MV-4-11 (cell line): ENCODE measurements around the gene SNX9.
"Not testable (repeated sequence)": the region's sequence is repeated elsewhere in the genome, so short reads cannot be mapped to it uniquely, and the experiment has no call there.

Source experiments
- DNase-seq: peaks from one replicate; lab custom pipeline; 2025; lab: John Stamatoyannopoulos, UW

Gene SNX9

DNA sequence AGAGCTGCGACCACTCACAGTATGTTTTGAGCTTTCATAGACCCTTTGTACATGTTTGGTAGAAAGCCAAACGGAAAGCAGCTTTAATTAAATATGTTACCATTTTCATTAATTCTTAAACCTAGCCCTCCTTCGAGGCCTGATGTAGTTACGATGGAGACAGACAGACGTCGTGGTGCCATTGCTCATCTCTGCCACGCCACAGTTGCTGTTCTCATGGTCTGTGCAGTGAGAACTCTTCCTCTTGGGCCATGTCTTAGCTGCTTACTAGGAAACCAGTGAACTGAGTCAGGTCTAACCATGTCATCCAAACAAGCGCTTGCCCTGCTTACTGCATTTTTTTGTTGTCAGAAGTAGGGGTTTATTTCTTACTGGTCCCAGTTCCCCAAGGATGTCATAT is 62.8 kb downstream of the SNX9 start:
- no peak for DNase-seq

- DNase-seq, result peak; percentile 25
Observed at GRCh38 chr6:157887892-157888291, 64.8 kb downstream of the SNX9 start.

DNA sequence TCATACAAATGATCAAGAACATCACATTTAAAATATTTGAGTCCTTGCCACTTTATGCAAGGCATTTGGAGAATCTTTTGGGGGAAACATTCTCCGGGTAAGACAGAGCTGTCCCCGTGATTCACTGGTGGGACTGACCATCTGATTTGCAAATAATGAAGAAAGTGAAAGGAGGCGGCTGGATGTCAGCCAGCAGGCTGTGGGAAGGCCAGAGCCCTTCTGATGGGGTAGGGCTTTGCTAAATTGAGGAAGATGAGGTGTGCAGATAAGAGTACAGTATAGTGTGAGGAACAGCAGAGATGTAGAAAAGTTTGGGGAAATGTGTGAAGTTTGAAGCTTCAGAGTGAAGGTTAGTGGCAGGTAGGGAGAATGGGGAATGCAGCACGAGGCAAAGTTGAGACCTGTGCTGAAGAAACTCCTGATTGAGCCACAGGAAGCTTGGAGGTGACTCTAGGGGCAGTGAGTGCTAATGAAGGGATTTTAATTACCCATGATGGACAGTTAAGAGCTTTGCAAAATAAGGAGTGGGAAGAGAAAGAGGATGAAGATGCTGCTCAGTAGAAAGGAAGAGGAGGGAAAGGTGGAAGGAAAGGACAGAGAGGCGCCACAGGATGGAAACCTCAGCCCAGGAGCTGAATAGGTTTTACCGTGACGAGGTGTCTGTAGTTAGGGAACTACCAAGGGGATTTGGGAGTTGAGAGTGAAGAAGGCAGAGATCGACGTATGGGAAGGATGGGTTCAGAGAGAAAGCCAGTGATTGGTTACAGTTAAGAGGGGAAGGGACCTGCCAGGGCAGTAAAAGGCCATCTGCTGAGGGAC is 68.7 kb downstream of the SNX9 start:
- peak; percentile 58 for DNase-seq

- DNase-seq, result peak; percentile 9
Observed at GRCh38 chr6:157892363-157892877, 69.4 kb downstream of the SNX9 start.

DNA sequence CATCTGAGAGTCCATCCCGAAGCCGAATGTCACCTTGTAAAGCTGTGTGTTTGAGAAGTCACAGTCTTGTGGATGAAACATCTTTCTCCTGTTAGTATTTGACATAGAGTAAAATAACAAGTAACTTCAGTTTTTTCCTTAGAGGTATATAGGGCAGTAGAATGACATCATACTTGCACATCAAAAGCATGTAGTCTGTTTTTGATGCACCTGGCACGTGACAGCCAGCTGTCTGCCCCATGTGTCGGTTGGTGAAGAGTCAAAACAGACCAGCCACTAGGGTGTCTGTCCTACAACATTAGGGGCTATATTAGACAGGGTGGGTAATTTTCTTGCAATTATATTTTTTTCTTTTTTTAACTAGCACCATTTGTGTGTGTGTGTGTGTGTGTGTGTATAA is 70.2 kb downstream of the SNX9 start:
- no peak for DNase-seq

DNA sequence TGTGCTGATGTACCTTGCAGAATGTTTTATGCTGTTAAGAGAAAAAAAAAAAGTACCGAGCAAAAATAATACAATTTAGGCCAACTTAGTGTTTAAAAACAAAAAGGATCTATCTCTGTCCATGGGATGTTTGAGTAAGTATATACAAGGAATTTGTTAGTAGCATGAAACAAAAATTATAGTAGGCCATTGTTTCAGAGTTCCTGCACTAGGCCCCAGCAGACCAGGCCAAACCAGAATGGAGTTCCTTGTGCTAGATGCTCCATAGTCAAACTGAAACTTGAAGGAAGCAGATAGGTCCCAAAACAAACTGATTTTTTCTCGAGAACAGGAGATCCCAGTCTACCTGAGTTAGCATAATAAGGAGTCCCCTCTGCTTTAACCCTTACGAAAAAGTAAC is 72.5 kb downstream of the SNX9 start:
- no peak for DNase-seq

DNA sequence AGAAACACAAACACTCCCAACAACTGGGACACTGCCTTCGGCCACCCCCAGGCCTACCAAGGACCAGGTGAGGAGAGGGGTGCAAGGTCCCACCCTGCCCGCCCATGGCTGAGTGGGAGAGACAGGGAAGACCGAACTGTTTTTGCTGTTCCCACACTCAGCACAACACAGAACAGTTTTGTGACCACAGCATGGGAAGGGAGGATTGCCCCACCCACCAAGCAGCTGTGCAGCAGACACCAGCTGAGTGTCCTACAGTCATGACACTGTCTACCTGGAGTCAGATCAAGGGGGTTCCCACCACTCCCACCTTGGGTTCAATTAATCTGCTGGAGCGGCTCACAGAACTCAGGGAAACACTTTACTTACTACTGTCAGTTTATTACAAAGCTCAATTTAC is 73.9 kb downstream of the SNX9 start:
- DNase-seq, result no peak

DNA sequence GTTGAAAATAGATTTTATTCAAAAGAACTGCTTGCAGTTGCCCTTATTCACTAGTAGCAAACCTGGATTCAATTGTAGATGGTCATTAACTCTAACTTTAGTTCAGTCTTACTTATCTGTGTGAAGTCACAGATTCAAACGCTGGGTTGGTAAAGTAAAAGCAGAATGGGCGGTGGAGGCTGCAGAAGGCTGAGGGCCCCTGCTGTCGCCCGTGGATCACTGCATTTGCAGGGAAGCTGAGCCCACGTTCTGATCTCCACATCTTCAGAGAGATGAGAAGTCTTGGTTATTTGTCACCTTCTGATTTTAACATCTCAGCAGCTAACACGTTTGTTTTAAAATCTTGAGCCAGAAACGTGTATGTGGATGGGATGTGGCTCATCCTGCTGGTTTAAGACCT is 75.1 kb downstream of the SNX9 start:
- no peak for DNase-seq

DNA sequence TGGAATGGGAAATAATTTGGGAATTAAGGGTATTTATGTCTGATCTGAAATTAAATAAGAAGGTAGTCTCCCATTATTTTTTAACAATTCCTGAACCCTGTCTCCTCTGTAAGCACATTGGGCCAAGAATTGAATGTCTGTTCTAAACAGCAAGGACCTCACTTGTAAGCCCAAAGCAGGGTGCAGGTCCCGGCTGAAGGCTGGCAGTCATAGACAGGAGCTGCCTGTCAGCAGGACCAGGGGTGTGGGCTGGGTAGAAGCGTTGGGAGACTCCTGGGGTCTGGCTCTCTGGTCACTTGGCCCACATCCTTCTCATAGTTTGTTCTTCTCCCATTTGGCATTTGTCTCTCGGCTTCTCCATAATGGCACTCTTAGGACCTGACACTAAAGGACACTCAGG is 75.6 kb downstream of the SNX9 start:
- no peak for DNase-seq

GRCh38 chr6:157900262-157900661 is 77.2 kb downstream of the SNX9 start:
- not testable (repeated sequence) for DNase-seq

GRCh38 chr6:157900751-157901150 is 77.7 kb downstream of the SNX9 start:
- DNase-seq, result not testable (repeated sequence)

- DNase-seq, result no peak
Observed at GRCh38 chr6:157904999-157905398, 82.0 kb downstream of the SNX9 start.

DNA sequence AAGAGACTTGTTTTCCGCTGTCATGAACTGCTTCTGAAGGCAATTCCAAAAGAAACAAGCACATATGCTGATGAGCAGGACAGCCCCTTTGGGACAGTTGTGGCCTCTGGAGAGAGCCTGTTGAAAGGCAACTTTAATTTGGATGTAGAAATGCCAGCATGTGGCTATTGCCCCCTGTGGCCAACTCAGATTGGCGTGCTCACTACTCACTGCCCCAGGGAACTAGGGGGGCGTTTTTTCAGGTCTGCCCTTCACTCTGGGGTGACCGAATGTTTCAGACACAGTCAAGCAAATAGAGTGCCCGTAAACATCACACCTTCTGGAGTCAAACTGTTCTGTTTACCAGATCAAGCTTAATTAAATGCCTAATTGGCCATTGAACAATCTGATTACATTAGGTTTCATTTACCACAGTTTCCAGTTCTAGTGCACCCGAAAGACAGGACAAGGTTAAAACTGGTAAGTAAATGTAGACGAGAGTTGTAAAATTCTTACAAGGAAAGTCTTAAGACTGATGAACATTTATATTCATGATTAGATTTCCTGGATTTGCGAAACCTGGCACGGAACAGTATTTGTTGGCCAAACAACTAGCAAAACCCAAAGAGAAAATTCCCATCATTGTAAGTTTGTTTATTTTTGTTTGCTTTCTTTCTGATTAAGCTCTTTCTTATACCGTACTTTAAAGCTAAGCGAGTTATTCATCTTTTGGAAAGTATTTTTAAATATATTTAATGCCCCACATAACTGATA is 82.7 kb downstream of the SNX9 start:
- DNase-seq, result no peak

- DNase-seq, result no peak
Observed at GRCh38 chr6:157906537-157907061, 83.6 kb downstream of the SNX9 start.

- DNase-seq, result no peak
Observed at GRCh38 chr6:157907651-157908050, 84.6 kb downstream of the SNX9 start.

DNA sequence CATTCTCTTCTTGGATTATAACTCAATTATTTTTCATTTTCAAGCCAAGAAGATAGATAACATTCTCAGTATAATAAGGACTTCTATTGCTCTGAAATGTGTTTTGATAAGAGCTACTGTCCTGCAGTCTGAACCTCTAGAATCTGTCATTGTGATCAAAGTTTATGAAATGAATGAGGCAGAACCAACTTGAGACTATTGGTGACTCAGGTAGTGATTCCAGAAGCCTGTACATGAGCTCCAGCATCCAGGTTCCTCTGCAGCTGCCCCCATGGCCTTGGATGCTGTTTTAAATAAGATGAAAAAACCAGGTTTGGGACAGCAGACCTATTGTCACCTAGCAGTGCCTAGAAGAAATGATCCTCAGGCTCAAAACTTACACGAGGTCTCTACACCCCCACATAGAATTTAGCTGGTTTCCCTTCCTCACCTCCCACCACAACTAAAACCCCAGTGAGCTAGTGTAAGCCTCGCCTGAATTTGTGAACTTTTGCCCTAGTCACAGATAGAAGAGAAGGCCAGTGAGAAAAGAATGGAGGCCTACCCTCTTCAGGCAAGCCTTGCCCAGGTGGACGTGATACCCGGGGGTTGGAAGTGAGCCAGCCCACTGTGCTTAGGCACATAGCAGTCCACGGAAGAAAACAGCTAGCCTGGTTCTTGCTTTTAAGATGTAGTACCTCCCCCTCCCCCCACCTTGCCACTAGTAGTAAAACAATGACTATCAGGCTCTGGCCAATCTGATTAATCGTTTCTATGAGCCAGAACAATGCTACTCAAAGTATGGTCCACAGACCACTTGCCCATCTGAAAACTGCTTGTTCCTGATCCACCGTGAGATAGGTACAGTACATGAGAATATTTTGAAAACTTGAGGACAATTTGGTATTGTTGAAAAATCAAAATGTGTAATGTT is 85.6 kb downstream of the SNX9 start:
- peak; percentile 57 for DNase-seq

DNA sequence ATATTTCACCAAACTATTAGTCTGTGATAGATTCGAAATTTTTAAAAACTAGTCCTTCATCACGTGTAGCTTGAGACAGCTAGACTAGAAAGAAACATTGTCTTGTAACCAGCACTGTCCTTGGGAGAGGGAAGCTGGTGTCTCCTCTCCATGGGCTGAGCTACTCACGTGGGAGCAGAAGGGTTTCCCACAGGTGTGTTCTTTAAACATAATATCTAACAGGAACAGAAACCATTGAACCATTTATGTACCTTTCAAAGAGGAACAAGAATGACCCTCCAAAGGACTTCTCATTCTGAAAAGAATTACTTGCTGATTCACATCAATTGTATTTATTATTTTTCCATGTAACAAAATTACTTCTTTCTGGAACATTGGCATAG is 86.2 kb downstream of the SNX9 start:
- no peak for DNase-seq

DNA sequence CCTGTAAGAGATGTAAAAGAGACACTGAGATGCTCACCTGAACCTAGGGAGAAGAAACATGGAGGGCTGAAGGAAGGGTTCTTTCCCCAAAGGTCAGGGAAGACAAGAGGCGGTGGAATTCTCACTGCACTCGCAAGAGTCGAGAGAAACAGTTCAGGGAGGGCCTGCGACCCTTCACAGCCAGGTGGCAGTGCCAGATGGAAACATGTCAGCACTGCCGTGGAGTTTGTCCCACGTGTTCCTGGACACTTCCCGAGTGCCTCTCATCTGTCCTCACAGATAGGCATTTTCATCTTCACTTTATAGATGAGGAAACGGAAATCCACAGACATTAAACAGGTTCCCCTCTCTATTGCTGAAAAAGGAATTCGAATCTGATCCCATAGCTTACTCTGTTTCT is 88.2 kb downstream of the SNX9 start:
- DNase-seq, result no peak

DNA sequence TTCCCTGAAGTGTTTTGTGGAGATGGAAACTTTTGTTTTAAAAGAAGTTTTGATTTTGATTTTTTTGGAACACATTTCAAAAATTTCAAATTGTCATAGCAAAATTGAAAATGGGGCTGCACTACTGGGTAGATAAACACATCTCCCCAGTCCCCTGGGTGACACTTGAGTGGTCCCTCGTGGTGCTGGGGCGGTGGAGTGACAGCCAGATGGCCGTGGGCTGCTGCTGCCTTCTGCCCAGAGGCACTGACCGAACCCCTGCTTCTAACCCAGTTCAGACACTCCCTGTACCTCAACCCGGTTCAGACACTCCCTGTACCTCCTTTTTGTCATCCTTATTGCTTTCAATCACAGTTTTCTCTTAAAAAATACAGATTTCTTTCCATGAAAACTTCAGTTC is 88.7 kb downstream of the SNX9 start:
- DNase-seq, result no peak

- no peak for DNase-seq
Observed at GRCh38 chr6:157912326-157912725, 89.3 kb downstream of the SNX9 start.

DNA sequence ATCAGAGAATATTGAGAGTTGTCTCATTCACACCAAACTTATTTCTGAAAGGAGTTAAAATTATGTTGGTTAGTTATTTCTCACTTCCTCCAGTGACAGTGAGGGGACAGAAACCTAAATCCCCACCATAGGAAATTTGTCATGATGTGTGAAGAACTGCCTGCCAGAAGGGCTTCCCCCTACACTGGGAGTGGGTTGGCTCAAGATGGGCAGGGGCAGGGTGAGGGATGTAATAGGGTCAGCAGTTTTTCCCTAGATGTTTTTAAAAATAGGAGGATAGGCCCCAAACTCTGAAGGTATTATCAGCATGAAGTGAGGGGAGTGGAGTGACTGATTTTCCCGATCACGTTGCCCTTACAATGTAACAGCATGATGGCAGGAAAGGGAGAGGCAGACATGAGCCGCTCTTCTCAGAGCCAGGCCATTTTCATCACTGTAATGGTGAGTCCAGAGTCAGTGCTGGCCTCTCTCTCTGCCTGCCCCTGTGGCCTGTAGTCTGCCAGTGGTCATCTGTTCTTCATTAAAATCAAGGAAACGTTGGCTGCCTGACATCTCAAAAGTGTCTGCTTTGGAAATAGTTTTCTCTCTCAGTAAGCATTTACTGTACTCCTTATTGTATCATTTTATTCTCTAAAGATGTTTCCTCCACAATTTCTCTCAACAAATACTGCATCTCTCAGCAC is 98.8 kb downstream of the SNX9 start:
- DNase-seq, result peak; percentile 15
